Activated CD4-positive, alpha-beta T cell treated with anti-CD3 and anti-CD28 coated beads, Interleukin-2, amount 10 ng/mL, durations not matched to agents 7 days and 5 days (primary cell): Measurements from ENCODE around the gene FGF9. TPM values are rescaled to one million over a fixed set of nuclear protein-coding genes. Genes with fewer than 3 reads are reported as not detected.

ENCODE experiments used
- CTCF ChIA-PET: fragments of 350-600 bp; sonication (Branson Sonifier 250); formaldehyde crosslinking; loops from one replicate; lab custom pipeline; 2021; ENCODE audit warnings: antibody characterized with exemption; lab: Charles Lee
- POLR2A ChIA-PET: fragments of 350-600 bp; sonication (Branson Sonifier 250); formaldehyde crosslinking; loops from one replicate; lab custom pipeline; 2021; ENCODE audit warnings: antibody characterized with exemption; lab: Charles Lee
- DNase-seq: peaks from one replicate; pipeline ENCODE4 v3.0.0-alpha.2; 2020
- H3K27ac Mint-ChIP-seq: one replicate; pipeline ENCODE4 v1.8.0; 2021; ENCODE audit warnings: mild to moderate bottlenecking, moderate library complexity, mixed read lengths
- H3K27me3 Mint-ChIP-seq: one replicate; pipeline ENCODE4 v1.8.0; 2021; ENCODE audit warnings: mixed read lengths
- H3K36me3 Mint-ChIP-seq: one replicate; pipeline ENCODE4 v1.8.0; 2021; ENCODE audit warnings: low read depth, mixed read lengths
- H3K4me1 Mint-ChIP-seq: one replicate; pipeline ENCODE4 v1.8.0; 2021; ENCODE audit warnings: mixed read lengths
- H3K4me3 Mint-ChIP-seq: one replicate; pipeline ENCODE4 v1.8.0; 2021; ENCODE audit warnings: mild to moderate bottlenecking, moderate library complexity, mixed read lengths
- H3K9me3 Mint-ChIP-seq: one replicate; pipeline ENCODE4 v1.8.0; 2021; ENCODE audit warnings: mixed read lengths
- total RNA-seq, 2 experiments: library from RNA; stranded (reverse); gene quantifications; one replicate each; pipeline ENCODE4 v1.2.3, GENCODE V29; 2021

FGF9 gene
- total RNA-seq, 2 experiments from 2014 or later = 0.04 TPM; not detected in 1

DNA sequence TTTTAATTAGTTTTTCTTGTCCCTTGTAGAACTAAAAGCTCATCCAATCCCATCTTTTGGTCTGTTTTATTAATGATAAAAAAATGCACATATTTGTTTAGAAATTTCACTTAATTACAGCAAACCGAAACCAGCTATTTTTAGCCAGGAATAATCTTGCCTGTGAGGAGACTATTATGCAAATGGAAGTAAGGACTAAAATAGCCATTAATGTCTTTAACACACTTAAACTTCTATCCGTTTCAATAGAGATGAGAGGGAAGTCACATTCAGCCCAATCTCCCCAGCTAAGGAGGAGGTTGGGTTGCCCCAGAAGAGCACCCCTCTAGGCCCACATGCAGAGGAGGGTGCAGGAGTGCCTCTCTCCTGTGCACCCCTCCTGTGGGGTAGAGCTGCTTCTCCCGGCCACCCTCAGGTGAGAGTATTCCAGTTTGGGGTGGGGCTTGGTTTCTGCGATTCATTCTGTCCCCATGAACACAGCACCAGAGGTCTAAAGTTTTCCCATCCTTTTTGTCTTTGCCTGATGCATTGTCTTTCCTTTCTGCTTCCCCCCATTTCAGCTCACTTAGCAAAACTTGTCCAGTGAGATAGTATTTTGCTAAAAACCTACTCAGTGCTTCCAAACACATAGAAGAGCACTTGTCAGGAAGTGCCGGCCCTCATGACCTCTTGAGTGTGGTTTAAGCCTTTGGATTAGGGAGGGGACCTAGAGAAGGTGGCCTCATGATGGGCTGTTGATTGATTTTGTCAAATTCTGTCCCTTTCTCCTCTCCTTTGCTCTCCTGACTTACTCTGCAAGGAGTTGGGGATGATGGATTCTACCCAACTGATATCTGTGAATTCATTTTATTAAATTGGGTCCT is 28.2 kb downstream of the FGF9 start:
- H3K27me3 Mint-ChIP-seq = no peaks in the 10 kb centered on the region
- no peaks in the 10 kb centered on the region for H3K36me3 Mint-ChIP-seq
- H3K27ac Mint-ChIP-seq = no peak overlapping the region
- H3K9me3 Mint-ChIP-seq = no peaks in the 10 kb centered on the region
- H3K4me3 Mint-ChIP-seq = no peak overlapping the region
- ChIA-PET POLR2A (no interaction called here), CTCF (no interaction called here)
- no peaks in the 10 kb centered on the region for H3K4me1 Mint-ChIP-seq
- DNase-seq = no peak

- H3K9me3 Mint-ChIP-seq = no peaks in the 10 kb centered on the region
- ChIA-PET POLR2A (no interaction called here), CTCF (no interaction called here)
- DNase-seq = no peak
- H3K4me1 Mint-ChIP-seq = no peaks in the 10 kb centered on the region
- H3K27me3 Mint-ChIP-seq = no peaks in the 10 kb centered on the region
- H3K27ac Mint-ChIP-seq = no peak overlapping the region
- H3K4me3 Mint-ChIP-seq = no peak overlapping the region
- no peaks in the 10 kb centered on the region for H3K36me3 Mint-ChIP-seq
Measured at GRCh38 chr13:21701460-21701859, 30.6 kb downstream of the FGF9 start.

- H3K4me1 Mint-ChIP-seq = no peaks in the 10 kb centered on the region
- H3K27me3 Mint-ChIP-seq = peaks cover 2% of the 10 kb centered on the region
- H3K36me3 Mint-ChIP-seq = no peaks in the 10 kb centered on the region
- ChIA-PET POLR2A (no interaction called here), CTCF (no interaction called here)
- H3K27ac Mint-ChIP-seq = no peak overlapping the region
- DNase-seq = no peak
- H3K4me3 Mint-ChIP-seq = no peak overlapping the region
- no peaks in the 10 kb centered on the region for H3K9me3 Mint-ChIP-seq
Measured at GRCh38 chr13:21703846-21704245, 33.0 kb downstream of the FGF9 start.

GRCh38 chr13:21707586-21707985 is 36.7 kb downstream of the FGF9 start:
- POLR2A ChIA-PET = no interaction called here
- H3K4me3 Mint-ChIP-seq = no peak overlapping the region
- H3K27me3 Mint-ChIP-seq = peaks cover 2% of the 10 kb centered on the region

DNA sequence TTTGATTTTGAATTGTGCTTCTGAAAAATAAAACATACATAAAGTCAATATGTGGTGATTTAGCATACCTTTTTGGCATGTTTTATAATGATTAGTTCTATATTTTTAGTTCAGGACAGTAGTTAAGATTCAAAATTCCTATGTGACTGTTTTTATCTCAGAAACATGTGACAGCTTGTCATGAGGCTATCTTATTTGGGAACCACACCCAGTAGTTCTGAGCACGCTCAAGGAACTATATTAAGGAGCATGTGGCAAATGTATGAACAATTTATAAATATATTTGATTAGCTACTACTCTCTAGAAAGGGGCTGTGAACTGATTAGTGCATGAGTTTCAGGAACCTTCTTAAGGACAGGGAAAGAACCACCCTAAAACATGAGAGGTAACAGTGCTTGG is 38.8 kb downstream of the FGF9 start:
- Mint-ChIP-seq H3K36me3 (no peaks in the 10 kb centered on the region), H3K27me3 (peaks cover 6% of the 10 kb centered on the region), H3K9me3 (peaks cover 3% of the 10 kb centered on the region), H3K27ac (no peak overlapping the region), H3K4me1 (no peaks in the 10 kb centered on the region), H3K4me3 (no peak overlapping the region)
- ChIA-PET CTCF (no interaction called here), POLR2A (no interaction called here)
- DNase-seq = no peak

More at GRCh38 chr13:21707586-21707985, 36.7 kb downstream of the FGF9 start:
- CTCF ChIA-PET = no interaction called here
- DNase-seq = no peak
- H3K4me1 Mint-ChIP-seq = no peaks in the 10 kb centered on the region
- no peaks in the 10 kb centered on the region for H3K36me3 Mint-ChIP-seq
- peaks cover 3% of the 10 kb centered on the region for H3K9me3 Mint-ChIP-seq
- H3K27ac Mint-ChIP-seq = no peak overlapping the region

DNA sequence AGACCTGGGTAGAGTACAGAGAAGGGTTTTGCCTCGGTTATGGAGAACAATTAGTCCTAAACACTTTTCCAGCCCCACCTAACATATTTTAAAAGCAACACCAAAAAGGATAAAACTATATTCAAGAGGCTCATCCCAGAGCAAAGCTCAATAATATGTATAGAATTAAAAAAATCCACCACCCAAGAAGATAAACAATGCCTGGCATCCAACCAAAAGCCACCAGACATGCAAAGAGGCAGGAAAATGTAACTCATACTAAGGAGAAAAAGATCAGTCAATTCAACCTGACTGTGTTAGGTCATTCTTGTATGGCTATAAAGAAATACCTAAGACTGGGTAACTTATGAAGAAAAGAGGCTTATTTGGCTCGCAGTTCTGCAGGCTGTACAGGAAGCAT is 39.3 kb downstream of the FGF9 start:
- peaks cover 6% of the 10 kb centered on the region for H3K27me3 Mint-ChIP-seq
- no peak for DNase-seq
- no peaks in the 10 kb centered on the region for H3K4me1 Mint-ChIP-seq
- no peak overlapping the region for H3K4me3 Mint-ChIP-seq
- POLR2A ChIA-PET = no interaction called here
- H3K36me3 Mint-ChIP-seq = no peaks in the 10 kb centered on the region
- no peak overlapping the region for H3K27ac Mint-ChIP-seq
- CTCF ChIA-PET = no interaction called here
- H3K9me3 Mint-ChIP-seq = peaks cover 3% of the 10 kb centered on the region

GRCh38 chr13:21717817-21718216 is 46.9 kb downstream of the FGF9 start:
- H3K9me3 Mint-ChIP-seq = no peaks in the 10 kb centered on the region
- H3K36me3 Mint-ChIP-seq = no peaks in the 10 kb centered on the region
- no peak for DNase-seq
- ChIA-PET CTCF (no interaction called here), POLR2A (no interaction called here)
- H3K4me3 Mint-ChIP-seq = no peak overlapping the region
- no peaks in the 10 kb centered on the region for H3K4me1 Mint-ChIP-seq
- H3K27me3 Mint-ChIP-seq = peaks cover 14% of the 10 kb centered on the region
- no peak overlapping the region for H3K27ac Mint-ChIP-seq

DNA sequence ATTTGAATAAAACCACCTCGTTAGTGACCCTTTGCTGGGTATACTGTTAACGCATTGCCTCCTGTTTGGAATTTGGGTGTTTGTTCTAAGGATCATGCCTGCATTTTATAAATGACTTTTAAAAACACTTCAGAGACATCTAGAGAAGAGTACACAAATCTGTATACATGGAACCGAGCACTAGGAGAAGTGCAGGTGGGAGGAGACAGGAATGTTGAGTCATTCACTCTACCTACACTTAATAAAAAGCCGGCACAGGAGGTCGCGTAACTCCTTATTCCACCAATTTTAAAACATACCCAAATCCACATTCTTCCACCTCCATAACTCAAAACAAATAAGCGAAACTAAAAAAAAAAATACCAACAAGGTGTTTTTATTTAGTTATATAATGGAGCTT is 48.6 kb downstream of the FGF9 start:
- POLR2A ChIA-PET = no interaction called here
- no peaks in the 10 kb centered on the region for H3K36me3 Mint-ChIP-seq
- H3K27me3 Mint-ChIP-seq = peaks cover 10% of the 10 kb centered on the region
- DNase-seq = no peak
- no peak overlapping the region for H3K27ac Mint-ChIP-seq
- H3K4me3 Mint-ChIP-seq = no peak overlapping the region
- H3K4me1 Mint-ChIP-seq = no peaks in the 10 kb centered on the region
- H3K9me3 Mint-ChIP-seq = no peaks in the 10 kb centered on the region
- CTCF ChIA-PET = no interaction called here

DNA sequence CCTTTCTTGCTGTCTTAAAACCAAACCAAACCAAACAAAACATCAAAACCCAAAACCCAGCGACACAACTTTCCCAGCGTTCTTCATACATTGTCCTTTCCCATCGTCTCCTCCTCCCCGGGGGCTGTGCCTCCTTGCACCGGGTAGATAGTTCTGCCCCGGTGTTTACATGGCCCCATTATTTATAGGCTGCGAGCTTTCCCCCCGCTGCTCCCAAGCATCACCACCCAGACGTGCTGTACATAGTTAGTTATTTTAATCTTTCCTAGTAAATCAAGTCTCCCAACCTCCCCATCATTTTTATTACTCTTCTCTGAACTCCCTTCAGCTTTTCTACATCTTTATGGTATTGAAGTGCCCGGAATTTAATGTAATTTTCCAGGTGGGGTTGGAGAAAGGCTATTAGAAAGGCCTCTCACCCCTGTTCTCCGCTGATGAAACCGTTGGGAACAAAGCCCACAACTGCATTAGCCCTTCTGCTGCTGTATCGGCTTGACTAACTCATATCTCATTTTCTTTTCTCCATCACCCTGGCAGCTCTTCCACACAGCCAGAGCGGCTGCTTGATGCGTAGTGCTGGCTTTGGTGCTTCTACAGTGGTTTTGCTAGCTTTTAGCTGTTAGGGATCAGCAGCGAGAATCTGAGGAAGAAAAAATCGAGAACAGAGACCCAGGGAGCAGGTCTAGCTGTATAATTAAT is 53.1 kb downstream of the FGF9 start:
- Mint-ChIP-seq H3K27ac (no peak overlapping the region), H3K4me1 (peaks cover 2% of the 10 kb centered on the region), H3K9me3 (peaks cover 10% of the 10 kb centered on the region), H3K36me3 (peaks cover 2% of the 10 kb centered on the region), H3K4me3 (no peak overlapping the region), H3K27me3 (no peaks in the 10 kb centered on the region)
- CTCF ChIA-PET = no interaction called here
- POLR2A ChIA-PET = no interaction called here
- no peak for DNase-seq

- CTCF ChIA-PET = interaction anchor here (0.9 kb wide), 1 partner anchor 53 kb away, joined by 3 read pairs; no protein-coding TSS in a partner anchor
- Mint-ChIP-seq H3K9me3 (peaks cover 7% of the 10 kb centered on the region), H3K27me3 (no peaks in the 10 kb centered on the region), H3K27ac (no peak overlapping the region), H3K4me3 (no peak overlapping the region), H3K36me3 (peaks cover 2% of the 10 kb centered on the region), H3K4me1 (peaks cover 2% of the 10 kb centered on the region)
- no peak for DNase-seq
- POLR2A ChIA-PET = no interaction called here
Measured at GRCh38 chr13:21730186-21730880, 59.5 kb downstream of the FGF9 start.

- Mint-ChIP-seq H3K9me3 (no peaks in the 10 kb centered on the region), H3K4me1 (no peaks in the 10 kb centered on the region), H3K4me3 (no peak overlapping the region), H3K27ac (no peak overlapping the region), H3K27me3 (peaks cover 3% of the 10 kb centered on the region), H3K36me3 (no peaks in the 10 kb centered on the region)
- ChIA-PET CTCF (no interaction called here), POLR2A (no interaction called here)
- no peak for DNase-seq
Measured at GRCh38 chr13:21733475-21734263, 62.8 kb downstream of the FGF9 start.

- Mint-ChIP-seq H3K4me3 (no peak overlapping the region), H3K9me3 (no peaks in the 10 kb centered on the region), H3K27ac (no peak overlapping the region), H3K4me1 (no peaks in the 10 kb centered on the region), H3K27me3 (peaks cover 3% of the 10 kb centered on the region), H3K36me3 (no peaks in the 10 kb centered on the region)
- no peak for DNase-seq
- POLR2A ChIA-PET = no interaction called here
- CTCF ChIA-PET = no interaction called here
Measured at GRCh38 chr13:21734961-21735360, 64.1 kb downstream of the FGF9 start.
